Fibroblast of lung (primary cell): ENCODE data around the gene TH. TPM values are rescaled to one million over a fixed set of nuclear protein-coding genes. Genes with fewer than 3 reads are reported as not detected.

Source experiments
- DNase-seq, 2 donors: peaks; one replicate each; pipeline versions ENCODE4 v3.0.0 to v3.0.0-alpha.2; 2010; ENCODE audit warnings: low read depth in 2 of 2
- H2AFZ ChIP-seq: 2 replicates; pipeline ENCODE4 v1.5.1; 2012; ENCODE audit warnings: low read length, control low read depth, inconsistent platforms
- H3K27ac ChIP-seq: 2 replicates; pipeline ENCODE4 v1.5.1; 2011; ENCODE audit warnings: low read length, control low read depth; ENCODE audit not compliant: insufficient read depth
- H3K27me3 ChIP-seq: 2 replicates; pipeline ENCODE4 v1.5.1; 2011; ENCODE audit warnings: mild to moderate bottlenecking, low read length; ENCODE audit not compliant: control insufficient read depth, insufficient read depth
- H3K36me3 ChIP-seq: 2 replicates; pipeline ENCODE4 v1.5.1; 2011; ENCODE audit warnings: low read length; ENCODE audit not compliant: control insufficient read depth, insufficient read depth
- H3K4me1 ChIP-seq: 2 replicates; pipeline ENCODE4 v1.5.1; 2011; ENCODE audit warnings: low read length; ENCODE audit not compliant: control insufficient read depth, insufficient read depth; ENCODE audit errors: extremely low read depth
- H3K4me2 ChIP-seq: 2 replicates; pipeline ENCODE4 v1.5.1; 2011; ENCODE audit warnings: low read length, control low read depth; ENCODE audit not compliant: insufficient read depth; ENCODE audit errors: extremely low read depth
- H3K4me3 ChIP-seq, 4 experiments: fragments of 200-600 bp in 1 of 4; sonication (generic) in 1 of 4; replicated peaks in 1 of 4; 2 replicates each; pipeline ENCODE4 v1.5.1; 2011 to 2016; ENCODE audit warnings: low read length in 4 of 4, low read depth in 3 of 4, mild to moderate bottlenecking in 3 of 4, control low read depth in 2 of 4, inconsistent platforms in 1 of 4, mixed read lengths in 1 of 4; ENCODE audit not compliant: insufficient read depth in 1 of 4; ENCODE audit errors: control extremely low read depth in 1 of 4
- H3K79me2 ChIP-seq: 2 replicates; pipeline ENCODE4 v1.5.1; 2012; ENCODE audit warnings: mild to moderate bottlenecking, low read length, inconsistent platforms; ENCODE audit not compliant: control insufficient read depth, insufficient read depth
- H3K9ac ChIP-seq: 2 replicates; pipeline ENCODE4 v1.5.1; 2011; ENCODE audit warnings: mild to moderate bottlenecking, low read length, control low read depth; ENCODE audit not compliant: insufficient read depth
- H3K9me3 ChIP-seq: 2 replicates; pipeline ENCODE4 v1.5.1; 2012; ENCODE audit warnings: low read depth, low read length; ENCODE audit not compliant: control insufficient read depth, insufficient read depth
- H4K20me1 ChIP-seq: 2 replicates; pipeline ENCODE4 v1.5.1; 2011; ENCODE audit warnings: low read length; ENCODE audit not compliant: control insufficient read depth, insufficient read depth; ENCODE audit errors: extremely low read depth
- EZH2 ChIP-seq: IDR thresholded peaks from 2 replicates; pipeline ENCODE4 v1.5.1; 2012; ENCODE audit warnings: low read length, control low read depth, mild to moderate bottlenecking; ENCODE audit errors: missing control alignments
- polyA plus RNA-seq, 2 donors: library from polyadenylated mRNA; depleted of rRNA in 1 of 2; stranded (reverse) in 1 of 2; unstranded in 1 of 2; fragments of >200 nt; gene quantifications; 2 replicates each; pipeline ENCODE4 v1.2.1, GENCODE V29; 2011 to 2012; ENCODE audit warnings: missing spikeins in 1 of 2
- total RNA-seq: library from RNA; depleted of rRNA; stranded (reverse); fragments of >200 nt; gene quantifications from 2 replicates; pipeline ENCODE4 v1.2.1, GENCODE V29; 2014
- TF ChIP-seq, protein P1 (sequence below), 2 donors: IDR thresholded peaks in 1 of 2; conservative IDR thresholded peaks in 1 of 2; 1 replicate in 1 of 2; 2 replicates in 1 of 2; pipeline ENCODE4 v1.5.1; 2011 to 2012; ENCODE audit warnings: low read length in 2 of 2, control low read depth in 1 of 2, inconsistent platforms in 1 of 2, low read depth in 1 of 2, mild to moderate bottlenecking in 1 of 2

Gene TH
- total and polyA plus RNA-seq, 2 donors (not counting 1 experiment from before 2014, with no cell fraction given), result 0.17 TPM; not detected in 1

- no peak overlapping the region for H3K9ac ChIP-seq
- no peaks in the 10 kb centered on the region for H4K20me1 ChIP-seq
- no peak overlapping the region for H3K27ac ChIP-seq
- H3K36me3 ChIP-seq, result no peaks in the 10 kb centered on the region
- no peak overlapping the region for H2AFZ ChIP-seq
- no peaks in the 10 kb centered on the region for H3K27me3 ChIP-seq
- no peak overlapping the region for H3K4me3 ChIP-seq
- H3K79me2 ChIP-seq, result no peaks in the 10 kb centered on the region
- H3K4me1 ChIP-seq, result no peaks in the 10 kb centered on the region
- no peak overlapping the region for H3K4me2 ChIP-seq
- no peaks in the 10 kb centered on the region for H3K9me3 ChIP-seq
- TF ChIP-seq, protein P1, sequence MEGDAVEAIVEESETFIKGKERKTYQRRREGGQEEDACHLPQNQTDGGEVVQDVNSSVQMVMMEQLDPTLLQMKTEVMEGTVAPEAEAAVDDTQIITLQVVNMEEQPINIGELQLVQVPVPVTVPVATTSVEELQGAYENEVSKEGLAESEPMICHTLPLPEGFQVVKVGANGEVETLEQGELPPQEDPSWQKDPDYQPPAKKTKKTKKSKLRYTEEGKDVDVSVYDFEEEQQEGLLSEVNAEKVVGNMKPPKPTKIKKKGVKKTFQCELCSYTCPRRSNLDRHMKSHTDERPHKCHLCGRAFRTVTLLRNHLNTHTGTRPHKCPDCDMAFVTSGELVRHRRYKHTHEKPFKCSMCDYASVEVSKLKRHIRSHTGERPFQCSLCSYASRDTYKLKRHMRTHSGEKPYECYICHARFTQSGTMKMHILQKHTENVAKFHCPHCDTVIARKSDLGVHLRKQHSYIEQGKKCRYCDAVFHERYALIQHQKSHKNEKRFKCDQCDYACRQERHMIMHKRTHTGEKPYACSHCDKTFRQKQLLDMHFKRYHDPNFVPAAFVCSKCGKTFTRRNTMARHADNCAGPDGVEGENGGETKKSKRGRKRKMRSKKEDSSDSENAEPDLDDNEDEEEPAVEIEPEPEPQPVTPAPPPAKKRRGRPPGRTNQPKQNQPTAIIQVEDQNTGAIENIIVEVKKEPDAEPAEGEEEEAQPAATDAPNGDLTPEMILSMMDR (conservative IDR thresholded peaks at IDR 0.05 in 1 of 2, IDR thresholded peaks at IDR 0.05 in 1 of 2; ENCODE audit: low read depth in 1 of 2, low read length in 2 of 2), result no peak
- no peak for TF ChIP-seq EZH2
- no peak for DNase-seq
These were observed 34.5 kb upstream of the TH start for GRCh38 chr11:2205981-2206690.

DNA sequence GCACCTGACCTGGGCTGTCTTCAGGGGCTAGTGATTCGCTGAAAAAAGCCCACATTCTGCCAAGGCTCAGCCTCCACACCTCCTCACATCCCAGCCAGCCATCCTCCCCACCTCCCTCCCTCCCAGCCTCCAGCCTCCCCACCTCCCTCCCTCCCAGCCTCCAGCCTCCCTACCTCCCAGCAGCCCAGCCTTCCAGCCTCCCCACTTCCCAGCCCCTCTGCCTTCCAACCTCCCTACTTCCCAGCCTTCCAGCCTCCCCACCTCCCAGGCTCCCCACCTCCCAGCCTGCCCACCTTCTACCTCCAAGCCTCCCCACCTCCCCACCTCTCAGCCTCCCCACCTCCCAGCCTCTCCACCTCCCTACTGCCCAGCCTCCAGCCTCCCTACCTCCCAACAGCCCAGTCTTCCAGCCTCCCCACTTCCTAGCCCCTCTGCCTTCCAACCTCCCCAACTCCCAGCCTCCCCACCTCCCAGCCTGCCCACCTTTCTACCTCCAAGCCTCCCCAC, 33.7 kb upstream of the TH start:
- Histone ChIP-seq H3K79me2 (no peaks in the 10 kb centered on the region), H2AFZ (no peak overlapping the region), H3K4me2 (no peak overlapping the region), H3K27ac (no peak overlapping the region), H3K9ac (no peak overlapping the region), H3K36me3 (no peaks in the 10 kb centered on the region), H3K9me3 (no peaks in the 10 kb centered on the region), H4K20me1 (no peaks in the 10 kb centered on the region), H3K4me1 (no peaks in the 10 kb centered on the region), H3K27me3 (no peaks in the 10 kb centered on the region), H3K4me3 (no peak overlapping the region)
- TF ChIP-seq EZH2, result no peak
- TF ChIP-seq, protein P1 (conservative IDR thresholded peaks at IDR 0.05 in 1 of 2, IDR thresholded peaks at IDR 0.05 in 1 of 2; ENCODE audit: low read depth in 1 of 2, low read length in 2 of 2), result no peak
- no peak for DNase-seq

- TF ChIP-seq, protein P1 (conservative IDR thresholded peaks at IDR 0.05 in 1 of 2, IDR thresholded peaks at IDR 0.05 in 1 of 2; ENCODE audit: low read depth in 1 of 2, low read length in 2 of 2), result no peak
- TF ChIP-seq EZH2, result no peak
- Histone ChIP-seq H3K27ac (no peak overlapping the region), H3K79me2 (no peaks in the 10 kb centered on the region), H3K4me1 (no peaks in the 10 kb centered on the region), H3K4me2 (no peak overlapping the region), H4K20me1 (no peaks in the 10 kb centered on the region), H3K36me3 (no peaks in the 10 kb centered on the region), H3K27me3 (no peaks in the 10 kb centered on the region), H3K9me3 (no peaks in the 10 kb centered on the region), H2AFZ (no peak overlapping the region), H3K9ac (no peak overlapping the region), H3K4me3 (no peak overlapping the region)
- no peak for DNase-seq
These were observed 33.0 kb upstream of the TH start for GRCh38 chr11:2204361-2205213.
